Body of pancreas (tissue), 4 donors: ENCODE results near the gene CCL18.
"Not testable (repeated sequence)": the region's sequence is repeated elsewhere in the genome, so short reads cannot be mapped to it uniquely, and the experiment has no call there.

Experiments used
- CTCF ChIP-seq, 7 experiments: fragments of 450-650 bp in 4 of 7; fragments of 200-600 bp in 3 of 7; sonication (generic) in 3 of 7; IDR thresholded peaks; one replicate each; pipeline ENCODE4 v1.5.1; 2016 to 2019; ENCODE audit warnings: antibody characterized with exemption in 7 of 7
- POLR2A ChIP-seq, 3 donors: fragments of 450-650 bp; IDR thresholded peaks; one replicate each; pipeline ENCODE4 v1.6.1; 2016; ENCODE audit warnings: antibody characterized with exemption in 3 of 3, mild to moderate bottlenecking in 2 of 3

GRCh38 chr17:36081681-36082471 lies 17.8 kb downstream of the CCL18 start:
- TF ChIP-seq POLR2A, CTCF (IDR thresholded peaks at IDR 0.05): not testable (repeated sequence)
